ENCODE data around the gene KCNG2. TPM values are rescaled to one million over a fixed set of nuclear protein-coding genes. Genes with fewer than 3 reads are reported as not detected.

The KCNG2 gene
- total and polyA plus RNA-seq, 2 of the 8 experiments (the other 6 are each of a cell fraction or from before 2014, with no cell fraction given), result 0.19 to 0.74 TPM

- no peak for FAIRE-seq
- Histone ChIP-seq H4K91ac (replicated peaks; ENCODE audit: insufficient read length, low read length) (no peak overlapping the region), H2AK5ac (ENCODE audit: low read depth, low read length) (no peak overlapping the region), H2BK120ac (replicated peaks; ENCODE audit: low read depth, low read length) (no peak overlapping the region), H4K8ac (ENCODE audit: extremely low read depth, insufficient read depth, low read length) (no peak overlapping the region), H4K20me1 (replicated peaks in 1 of 2; ENCODE audit: control insufficient read depth in 1 of 2, insufficient read depth in 2 of 2, low read length in 2 of 2) (peaks cover 0 to 5% of the 10 kb centered on the region in 2 experiments), H3K18ac (ENCODE audit: extremely low read depth, low read length) (no peak overlapping the region), H4K5ac (ENCODE audit: insufficient read length, low read depth, low read length) (no peak overlapping the region), H2BK5ac (ENCODE audit: low read depth, low read length) (no peak overlapping the region), H3K4me3 (ENCODE audit: extremely low read depth in 1 of 4, insufficient read depth in 2 of 4, low read depth in 3 of 4, low read length in 4 of 4) (no peak overlapping the region), H2BK12ac (ENCODE audit: low read depth, low read length) (no peak overlapping the region), H3K9me3 (ENCODE audit: insufficient read depth in 2 of 2, low read depth in 1 of 2, low read length in 1 of 2) (peaks cover 3 to 14% of the 10 kb centered on the region in 2 experiments; a peak in 2 of 4 replicates), H3K4me1 (replicated peaks in 1 of 4; ENCODE audit: control insufficient read depth in 3 of 4, insufficient read depth in 4 of 4, low read length in 3 of 4) (no peaks in the 10 kb centered on the region; a peak in 2 of 7 replicates), H3K27ac (ENCODE audit: low read depth, low read length) (no peak overlapping the region), H3K4me2 (ENCODE audit: insufficient read depth in 1 of 2, low read depth in 2 of 2, low read length in 2 of 2) (no peak overlapping the region), H3K14ac (ENCODE audit: insufficient read length) (no peak overlapping the region), H3K9ac (replicated peaks in 1 of 4; ENCODE audit: extremely low read depth in 1 of 4, low read depth in 3 of 4, low read length in 3 of 4) (no peak overlapping the region), H3K27me3 (replicated peaks in 1 of 4; ENCODE audit: control insufficient read depth in 3 of 4, extremely low read depth in 1 of 4, insufficient read depth in 3 of 4, low read length in 3 of 4) (no peaks in the 10 kb centered on the region), H3K79me2 (ENCODE audit: control insufficient read depth in 1 of 2, insufficient read depth in 2 of 2, low read length in 2 of 2) (peaks cover 0 to 3% of the 10 kb centered on the region in 2 experiments; a peak in 2 of 4 replicates), H3K4ac (replicated peaks; ENCODE audit: insufficient read length, low read depth, low read length) (no peak overlapping the region), H3K56ac (replicated peaks; ENCODE audit: insufficient read length, low read depth, low read length) (no peak overlapping the region), H3K36me3 (ENCODE audit: control insufficient read depth in 2 of 4, insufficient read depth in 4 of 4, low read length in 3 of 4) (no peaks in the 10 kb centered on the region; a peak in 1 of 8 replicates), H2BK15ac (ENCODE audit: low read length) (no peak overlapping the region), H3K23ac (ENCODE audit: insufficient read length) (no peak overlapping the region), H2AFZ (ENCODE audit: low read length) (no peak overlapping the region), H2BK20ac (ENCODE audit: low read length) (no peak overlapping the region), H3K23me2 (ENCODE audit: low read depth, low read length) (0 out of 2 replicates have a peak, but pooled peaks cover 2% of the 10 kb centered on the region), H3K79me1 (ENCODE audit: low read depth, low read length) (no peaks in the 10 kb centered on the region; the same call in 1 of the 2 replicates)
- DNase-seq (ENCODE audit: low read depth in 1 of 2, low spot score in 2 of 2), result peak in 1 of 2 experiments; percentile 23
- 94% methylated on average over 9 of the region's 9 CpGs; no CpG with 5 or more reads in 1 of the 2 experiments for WGBS, 2 experiments (ENCODE audit: extremely low coverage in 1 of 2, insufficient coverage in 1 of 2, insufficient read length in 1 of 2, insufficient replicate concordance in 2 of 2, low coverage in 1 of 2, low lambda C conversion rate in 2 of 2, missing lambda C conversion rate in 1 of 2)
- POLR2A ChIA-PET (ENCODE audit: partially characterized antibody), result interaction anchor here (0.9 kb wide), 1 partner anchor 61 kb away, joined by 4 read pairs; no protein-coding TSS in a partner anchor
- CTCF ChIA-PET (ENCODE audit: partially characterized antibody), result interaction anchor here (0.6 to 1.8 kb wide), 7 partner anchors 15 to 149 kb away, joined by 3 to 5 read pairs (median 3); no protein-coding TSS in a partner anchor
- TF ChIP-seq RFX5 (IDR thresholded peaks at IDR 0.05; ENCODE audit: borderline replicate concordance, low read depth, low read length) (no peak), E2F6 (IDR thresholded peaks at IDR 0.05) (no peak), TBP (IDR thresholded peaks at IDR 0.05; ENCODE audit: low read depth, low read length) (no peak)
- TF ChIP-seq, protein P1, sequence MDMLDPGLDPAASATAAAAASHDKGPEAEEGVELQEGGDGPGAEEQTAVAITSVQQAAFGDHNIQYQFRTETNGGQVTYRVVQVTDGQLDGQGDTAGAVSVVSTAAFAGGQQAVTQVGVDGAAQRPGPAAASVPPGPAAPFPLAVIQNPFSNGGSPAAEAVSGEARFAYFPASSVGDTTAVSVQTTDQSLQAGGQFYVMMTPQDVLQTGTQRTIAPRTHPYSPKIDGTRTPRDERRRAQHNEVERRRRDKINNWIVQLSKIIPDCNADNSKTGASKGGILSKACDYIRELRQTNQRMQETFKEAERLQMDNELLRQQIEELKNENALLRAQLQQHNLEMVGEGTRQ (IDR thresholded peaks at IDR 0.05; ENCODE audit: low read length), result no peak
Observed at GRCh38 chr18:79928563-79928960, 130.8 kb downstream of the KCNG2 start.

Measured in H1 (cell line).